HFFc6 (cell line): Measurements from ENCODE around the gene COL5A2. TPM values are rescaled to one million over a fixed set of nuclear protein-coding genes. Genes with fewer than 3 reads are reported as not detected.

ENCODE experiments used
- DNase-seq: peaks from one replicate; pipeline ENCODE4 v3.0.0-alpha.2; 2018
- H3K27ac Mint-ChIP-seq: 2 replicates; pipeline ENCODE4 v1.8.0; 2020; ENCODE audit warnings: mild to moderate bottlenecking, mixed read lengths
- H3K27me3 Mint-ChIP-seq: 2 replicates; pipeline ENCODE4 v1.8.0; 2021; ENCODE audit warnings: mild to moderate bottlenecking, moderate library complexity, mixed read lengths; ENCODE audit not compliant: insufficient read depth
- H3K36me3 Mint-ChIP-seq: 2 replicates; pipeline ENCODE4 v1.8.0; 2021; ENCODE audit warnings: low read depth, mixed read lengths
- H3K4me1 Mint-ChIP-seq: 2 replicates; pipeline ENCODE4 v1.8.0; 2020; ENCODE audit warnings: low read depth, mixed read lengths
- H3K4me3 Mint-ChIP-seq: 2 replicates; pipeline ENCODE4 v1.8.0; 2020; ENCODE audit warnings: mild to moderate bottlenecking, moderate library complexity, mixed read lengths
- H3K9me3 Mint-ChIP-seq: 2 replicates; pipeline ENCODE4 v1.8.0; 2020; ENCODE audit warnings: mild to moderate bottlenecking, mixed read lengths
- CTCF ChIP-seq: fragments of 200-600 bp; sonication (generic); IDR thresholded peaks from 2 replicates; pipeline ENCODE4 v1.5.0; 2021; ENCODE audit warnings: antibody characterized with exemption, mild to moderate bottlenecking
- total RNA-seq, 6 experiments: library from RNA; stranded (reverse); fragmentation: NEBNext Ultra II Directional; extraction: Animal tissue kit (Norgen Biotek cat#: 25700); gene quantifications; 2 replicates in 1 of 6; 3 replicates in 5 of 6; pipeline ENCODE4 v1.2.3, GENCODE V29; 2021

COL5A2 gene
- total RNA-seq, 6 experiments from 2014 or later: 265 to 388 (median 303) TPM

- H3K4me3 Mint-ChIP-seq: no peak overlapping the region
- H3K9me3 Mint-ChIP-seq: no peaks in the 10 kb centered on the region
- no peak for TF ChIP-seq CTCF
- no peak for DNase-seq
- H3K27me3 Mint-ChIP-seq: no peaks in the 10 kb centered on the region
- no peaks in the 10 kb centered on the region for H3K36me3 Mint-ChIP-seq
- H3K4me1 Mint-ChIP-seq: peaks cover 68% of the 10 kb centered on the region
- no peak overlapping the region for H3K27ac Mint-ChIP-seq
Observed at GRCh38 chr2:189218236-189218635, 38.7 kb upstream of the COL5A2 start.

GRCh38 chr2:189217541-189217940 is 38.0 kb upstream of the COL5A2 start:
- Mint-ChIP-seq H3K4me3 (no peak overlapping the region), H3K36me3 (no peaks in the 10 kb centered on the region), H3K27ac (0 out of 2 replicates have a peak overlapping the region, but pooled peaks have one; percentile 19), H3K4me1 (peaks cover 68% of the 10 kb centered on the region), H3K27me3 (no peaks in the 10 kb centered on the region), H3K9me3 (no peaks in the 10 kb centered on the region)
- DNase-seq: no peak
- TF ChIP-seq CTCF: no peak

GRCh38 chr2:189217051-189217450 is 37.5 kb upstream of the COL5A2 start:
- H3K36me3 Mint-ChIP-seq: no peaks in the 10 kb centered on the region
- H3K27ac Mint-ChIP-seq: no peak overlapping the region
- H3K4me3 Mint-ChIP-seq: no peak overlapping the region
- no peak for DNase-seq
- H3K9me3 Mint-ChIP-seq: no peaks in the 10 kb centered on the region
- TF ChIP-seq CTCF: no peak
- no peaks in the 10 kb centered on the region for H3K27me3 Mint-ChIP-seq
- H3K4me1 Mint-ChIP-seq: peaks cover 68% of the 10 kb centered on the region

GRCh38 chr2:189214484-189214883 is 34.9 kb upstream of the COL5A2 start:
- H3K27me3 Mint-ChIP-seq: no peaks in the 10 kb centered on the region
- no peak for TF ChIP-seq CTCF
- H3K4me1 Mint-ChIP-seq: peaks cover 76% of the 10 kb centered on the region
- no peaks in the 10 kb centered on the region for H3K36me3 Mint-ChIP-seq
- no peak for DNase-seq
- peak overlapping the region; percentile 38; the same call in 1 of the 2 replicates for H3K27ac Mint-ChIP-seq
- H3K9me3 Mint-ChIP-seq: no peaks in the 10 kb centered on the region
- H3K4me3 Mint-ChIP-seq: no peak overlapping the region

- Mint-ChIP-seq H3K27ac (peak overlapping the region; percentile 1), H3K9me3 (no peaks in the 10 kb centered on the region), H3K36me3 (no peaks in the 10 kb centered on the region), H3K4me1 (peaks cover 81% of the 10 kb centered on the region), H3K4me3 (no peak overlapping the region), H3K27me3 (no peaks in the 10 kb centered on the region)
- TF ChIP-seq CTCF: no peak
- DNase-seq: no peak
Observed at GRCh38 chr2:189213250-189213649, 33.7 kb upstream of the COL5A2 start.
